HL-60 (cell line): ENCODE results near the gene WBP2.
A peak's percentile ranks its signal among the peaks of the same experiment; 100 is the strongest.

ENCODE experiments used
- DNase-seq, 2 experiments: peaks; one replicate each; pipeline ENCODE4 v3.0.0-alpha.2; 2010 to 2020; ENCODE audit warnings: low read depth in 1 of 2, low spot score in 1 of 2
- H3K27ac ChIP-seq: fragments of 250-450 bp; sonication (Bioruptor Pico); replicated peaks from 2 replicates; pipeline ENCODE4 v1.5.1; 2020; ENCODE audit warnings: mild to moderate bottlenecking, moderate library complexity
- H3K27me3 ChIP-seq: fragments of 250-450 bp; sonication (Bioruptor Pico); 2 replicates; pipeline ENCODE4 v1.5.1; 2021; ENCODE audit warnings: mild to moderate bottlenecking, moderate library complexity; ENCODE audit not compliant: insufficient read depth, poor library complexity, severe bottlenecking
- H3K4me3 ChIP-seq: replicated peaks from 2 replicates; pipeline ENCODE4 v1.5.1; 2011; ENCODE audit warnings: mild to moderate bottlenecking, control low read depth, low read length; ENCODE audit not compliant: insufficient read depth
- GABPA ChIP-seq: IDR thresholded peaks from 2 replicates; pipeline ENCODE4 v1.6.1; 2012; ENCODE audit warnings: low read depth
- POLR2AphosphoS5 ChIP-seq: IDR thresholded peaks from 2 replicates; pipeline ENCODE4 v1.6.1; 2012; ENCODE audit warnings: low read depth
- SPI1 ChIP-seq: IDR thresholded peaks from 2 replicates; pipeline ENCODE4 v1.6.1; 2012; ENCODE audit warnings: low read depth, mild to moderate bottlenecking, borderline replicate concordance
- TF ChIP-seq, protein P1 (sequence below): IDR thresholded peaks from one replicate; pipeline ENCODE4 v1.5.1; 2011; ENCODE audit warnings: low read length, control low read depth, inconsistent platforms; ENCODE audit not compliant: insufficient read depth
- TF ChIP-seq, protein P2 (sequence below): IDR thresholded peaks from 2 replicates; pipeline ENCODE4 v1.6.1; 2012; ENCODE audit warnings: low read depth; ENCODE audit not compliant: insufficient replicate concordance

WBP2 gene

DNA sequence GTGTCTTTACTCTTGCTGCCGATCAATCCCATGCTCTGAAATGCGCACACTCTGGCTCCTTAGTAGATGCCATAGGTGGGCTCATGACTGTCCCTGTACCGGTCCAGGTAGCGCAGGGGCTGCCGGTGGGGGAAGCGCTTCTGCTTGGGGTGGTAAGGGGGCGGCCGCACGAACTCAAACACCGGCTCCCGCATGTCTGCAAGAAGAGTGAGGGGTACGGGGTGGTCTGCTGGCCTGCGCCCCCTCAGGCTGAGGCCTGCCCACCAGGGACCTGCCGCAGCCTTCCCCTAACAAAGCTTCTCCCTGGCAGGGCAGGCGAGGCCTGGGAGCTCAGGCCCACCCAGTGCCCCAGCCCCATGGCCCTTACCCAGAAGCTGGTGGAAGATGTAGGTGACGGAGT is 43.7 kb upstream of the WBP2 start:
- no peak overlapping the region for H3K27ac ChIP-seq
- TF ChIP-seq POLR2AphosphoS5: no peak
- TF ChIP-seq SPI1: no peak
- TF ChIP-seq, protein P1, sequence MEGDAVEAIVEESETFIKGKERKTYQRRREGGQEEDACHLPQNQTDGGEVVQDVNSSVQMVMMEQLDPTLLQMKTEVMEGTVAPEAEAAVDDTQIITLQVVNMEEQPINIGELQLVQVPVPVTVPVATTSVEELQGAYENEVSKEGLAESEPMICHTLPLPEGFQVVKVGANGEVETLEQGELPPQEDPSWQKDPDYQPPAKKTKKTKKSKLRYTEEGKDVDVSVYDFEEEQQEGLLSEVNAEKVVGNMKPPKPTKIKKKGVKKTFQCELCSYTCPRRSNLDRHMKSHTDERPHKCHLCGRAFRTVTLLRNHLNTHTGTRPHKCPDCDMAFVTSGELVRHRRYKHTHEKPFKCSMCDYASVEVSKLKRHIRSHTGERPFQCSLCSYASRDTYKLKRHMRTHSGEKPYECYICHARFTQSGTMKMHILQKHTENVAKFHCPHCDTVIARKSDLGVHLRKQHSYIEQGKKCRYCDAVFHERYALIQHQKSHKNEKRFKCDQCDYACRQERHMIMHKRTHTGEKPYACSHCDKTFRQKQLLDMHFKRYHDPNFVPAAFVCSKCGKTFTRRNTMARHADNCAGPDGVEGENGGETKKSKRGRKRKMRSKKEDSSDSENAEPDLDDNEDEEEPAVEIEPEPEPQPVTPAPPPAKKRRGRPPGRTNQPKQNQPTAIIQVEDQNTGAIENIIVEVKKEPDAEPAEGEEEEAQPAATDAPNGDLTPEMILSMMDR: no peak
- TF ChIP-seq GABPA: no peak
- TF ChIP-seq, protein P2, sequence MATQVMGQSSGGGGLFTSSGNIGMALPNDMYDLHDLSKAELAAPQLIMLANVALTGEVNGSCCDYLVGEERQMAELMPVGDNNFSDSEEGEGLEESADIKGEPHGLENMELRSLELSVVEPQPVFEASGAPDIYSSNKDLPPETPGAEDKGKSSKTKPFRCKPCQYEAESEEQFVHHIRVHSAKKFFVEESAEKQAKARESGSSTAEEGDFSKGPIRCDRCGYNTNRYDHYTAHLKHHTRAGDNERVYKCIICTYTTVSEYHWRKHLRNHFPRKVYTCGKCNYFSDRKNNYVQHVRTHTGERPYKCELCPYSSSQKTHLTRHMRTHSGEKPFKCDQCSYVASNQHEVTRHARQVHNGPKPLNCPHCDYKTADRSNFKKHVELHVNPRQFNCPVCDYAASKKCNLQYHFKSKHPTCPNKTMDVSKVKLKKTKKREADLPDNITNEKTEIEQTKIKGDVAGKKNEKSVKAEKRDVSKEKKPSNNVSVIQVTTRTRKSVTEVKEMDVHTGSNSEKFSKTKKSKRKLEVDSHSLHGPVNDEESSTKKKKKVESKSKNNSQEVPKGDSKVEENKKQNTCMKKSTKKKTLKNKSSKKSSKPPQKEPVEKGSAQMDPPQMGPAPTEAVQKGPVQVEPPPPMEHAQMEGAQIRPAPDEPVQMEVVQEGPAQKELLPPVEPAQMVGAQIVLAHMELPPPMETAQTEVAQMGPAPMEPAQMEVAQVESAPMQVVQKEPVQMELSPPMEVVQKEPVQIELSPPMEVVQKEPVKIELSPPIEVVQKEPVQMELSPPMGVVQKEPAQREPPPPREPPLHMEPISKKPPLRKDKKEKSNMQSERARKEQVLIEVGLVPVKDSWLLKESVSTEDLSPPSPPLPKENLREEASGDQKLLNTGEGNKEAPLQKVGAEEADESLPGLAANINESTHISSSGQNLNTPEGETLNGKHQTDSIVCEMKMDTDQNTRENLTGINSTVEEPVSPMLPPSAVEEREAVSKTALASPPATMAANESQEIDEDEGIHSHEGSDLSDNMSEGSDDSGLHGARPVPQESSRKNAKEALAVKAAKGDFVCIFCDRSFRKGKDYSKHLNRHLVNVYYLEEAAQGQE: no peak
- no peak overlapping the region for H3K4me3 ChIP-seq
- no peak for DNase-seq
- no peaks in the 10 kb centered on the region for H3K27me3 ChIP-seq

DNA sequence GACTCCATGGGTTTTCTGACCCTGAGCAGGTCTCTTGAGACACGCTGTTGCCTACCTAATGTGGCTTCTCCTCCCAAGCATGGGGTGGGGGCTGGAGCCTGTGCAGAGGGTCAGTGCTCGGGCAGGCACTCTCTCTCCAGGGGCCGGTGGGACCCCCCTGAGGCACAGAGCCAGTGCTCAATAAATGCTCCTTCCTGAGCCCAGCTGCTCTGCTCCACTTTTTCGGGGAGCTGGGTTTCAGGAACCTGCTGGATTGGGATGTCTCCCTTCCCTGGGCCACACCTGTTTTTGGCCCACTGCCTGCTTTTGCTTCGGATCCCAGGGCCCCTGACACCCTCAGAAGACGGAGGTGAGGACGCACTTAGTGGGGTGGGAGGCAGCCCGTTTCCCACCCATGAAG is 42.9 kb upstream of the WBP2 start:
- TF ChIP-seq SPI1 (no peak), POLR2AphosphoS5 (no peak)
- Histone ChIP-seq H3K27me3 (no peaks in the 10 kb centered on the region), H3K27ac (no peak overlapping the region), H3K4me3 (no peak overlapping the region)
- no peak for DNase-seq

DNA sequence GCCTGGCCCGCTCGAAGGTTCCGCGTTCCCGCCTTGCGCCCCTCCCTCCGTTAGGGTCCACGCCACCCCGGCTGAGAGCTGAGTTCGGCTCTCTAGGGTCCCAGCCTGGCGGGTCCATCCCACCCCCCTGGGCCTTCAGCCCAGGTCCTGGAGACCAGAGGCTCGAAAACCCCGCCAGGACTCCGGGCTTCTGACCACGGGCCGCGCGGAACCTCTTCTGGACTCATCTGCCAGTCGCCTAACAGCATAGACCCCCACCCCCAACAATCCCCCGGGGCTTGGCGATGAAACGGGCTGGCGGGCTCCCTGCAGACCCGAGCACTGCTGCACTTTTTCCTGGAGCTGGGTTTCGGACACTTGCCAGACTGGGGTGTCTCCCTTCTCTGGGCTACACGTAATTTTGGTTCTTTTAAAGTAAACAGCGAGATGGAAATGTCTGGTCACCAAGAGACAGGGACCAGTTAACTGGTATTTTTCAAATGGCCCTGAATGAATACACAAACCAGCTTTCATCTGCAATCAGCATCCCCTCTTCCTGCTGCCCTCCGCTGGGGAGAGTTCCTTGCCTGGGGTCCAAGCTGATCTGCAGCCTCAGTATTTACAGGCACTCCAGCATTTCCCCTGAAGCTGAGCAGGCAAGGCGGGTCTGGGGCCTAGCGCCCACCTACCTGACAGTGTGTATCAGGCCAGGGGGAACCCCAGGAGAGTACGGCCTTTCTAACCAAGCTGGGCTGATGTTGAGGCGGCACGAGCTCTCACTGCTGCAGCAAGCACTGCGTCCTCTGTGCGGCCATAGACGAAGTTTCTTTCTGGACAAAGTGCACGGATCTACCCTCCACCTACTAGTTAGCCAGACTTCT is 42.3 kb upstream of the WBP2 start:
- peak overlapping the region; percentile 72 for H3K4me3 ChIP-seq
- TF ChIP-seq, protein P1: no peak
- TF ChIP-seq SPI1: peak; percentile 30; the same call in 1 of the 2 replicates
- no peak for TF ChIP-seq GABPA
- H3K27me3 ChIP-seq: no peaks in the 10 kb centered on the region
- peak overlapping the region; percentile 83 for H3K27ac ChIP-seq
- DNase-seq: no peak

DNA sequence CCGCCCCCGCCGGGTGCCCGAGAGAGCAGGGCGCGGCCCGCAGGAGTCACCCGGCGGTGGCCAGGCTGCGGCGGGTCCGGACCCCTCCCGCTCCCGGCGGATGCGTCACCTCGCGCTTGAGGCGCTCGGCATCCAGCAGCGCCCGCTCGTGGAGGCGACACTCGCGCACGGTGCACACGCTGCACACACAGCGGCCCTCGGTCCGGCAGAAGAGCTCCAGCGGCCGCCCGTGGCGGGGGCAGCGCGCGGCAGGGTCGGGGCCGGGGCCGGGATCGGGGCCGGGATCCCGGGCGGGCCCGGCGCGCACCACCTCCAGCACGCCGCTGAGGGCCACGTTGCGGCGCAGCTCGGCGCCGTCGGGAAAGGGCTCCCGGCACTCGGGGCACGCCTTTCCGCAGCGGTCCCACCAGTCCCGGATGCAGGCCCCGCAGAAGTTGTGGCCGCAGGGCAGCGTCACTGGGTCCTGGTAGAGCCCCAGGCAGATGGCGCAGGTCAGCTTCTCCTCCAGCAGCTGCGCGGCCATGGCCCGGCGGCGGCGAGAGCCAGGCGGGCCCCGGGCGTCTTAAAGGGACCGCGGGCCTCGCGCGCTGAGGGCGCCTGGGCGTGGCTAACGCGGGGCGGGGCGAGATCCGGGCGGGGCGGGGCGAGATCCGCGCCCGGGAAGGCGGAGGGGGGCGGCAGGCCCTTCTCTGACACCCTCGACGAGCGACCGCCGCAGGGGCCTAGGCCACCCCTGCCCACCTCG is 41.5 kb upstream of the WBP2 start, which contains the start of gene TRIM65:
Gene TRIM65, minus strand, starts transcription at position 537 of the 745 bp plus-strand sequence. Its CDS starts 14 bp downstream, at position 523.
- peak within 1 kb of the TSS; percentile 83 for H3K27ac ChIP-seq
- no peaks in the 10 kb centered on the region for H3K27me3 ChIP-seq
- peak within 1 kb of the TSS; percentile 72 for H3K4me3 ChIP-seq
- peak; percentile 80 for TF ChIP-seq POLR2AphosphoS5
- TF ChIP-seq GABPA: no peak
- no peak for TF ChIP-seq SPI1
- TF ChIP-seq, protein P2: no peak
- TF ChIP-seq, protein P1: no peak
- DNase-seq: peak; percentile 68 to 85
